Keratinocyte (primary cell): ENCODE measurements around the gene UBE2V1. TPM values are rescaled to one million over a fixed set of nuclear protein-coding genes. Genes with fewer than 3 reads are reported as not detected.

Experiments
- DNase-seq: peaks from one replicate; pipeline ENCODE4 v3.0.0-alpha.2; 2011; ENCODE audit warnings: low read depth, missing footprints, low spot score
- FAIRE-seq: peaks from 2 replicates; lab custom pipeline; 2011; peaks lifted over from hg19 to GRCh38; lab: Jason Lieb, UNC
- H2AFZ ChIP-seq: 2 replicates; pipeline ENCODE4 v1.6.0; 2012; ENCODE audit warnings: low read length, control low read depth, inconsistent platforms; ENCODE audit not compliant: control insufficient read depth
- H3K27ac ChIP-seq: 2 replicates; pipeline ENCODE4 v1.5.1; 2011; ENCODE audit warnings: low read length; ENCODE audit not compliant: control insufficient read depth, insufficient read depth
- H3K27me3 ChIP-seq: 3 replicates; pipeline ENCODE4 v1.6.0; 2011; ENCODE audit warnings: low read length; ENCODE audit not compliant: control insufficient read depth, insufficient read depth; ENCODE audit errors: extremely low read depth
- H3K36me3 ChIP-seq, 2 experiments: 2 replicates in 1 of 2; 3 replicates in 1 of 2; pipeline ENCODE4 v1.5.1; 2011; ENCODE audit warnings: low read length in 2 of 2, mild to moderate bottlenecking in 1 of 2; ENCODE audit not compliant: control insufficient read depth in 2 of 2, insufficient read depth in 2 of 2; ENCODE audit errors: extremely low read depth in 1 of 2
- H3K4me1 ChIP-seq: 3 replicates; pipeline ENCODE4 v1.5.1; 2011; ENCODE audit warnings: low read length; ENCODE audit not compliant: control insufficient read depth, insufficient read depth; ENCODE audit errors: extremely low read depth
- H3K4me2 ChIP-seq: 3 replicates; pipeline ENCODE4 v1.6.0; 2011; ENCODE audit warnings: low read depth, low read length; ENCODE audit not compliant: control insufficient read depth, insufficient read depth; ENCODE audit errors: extremely low read depth
- H3K4me3 ChIP-seq, 3 experiments: fragments of 200-600 bp in 1 of 3; sonication (generic) in 1 of 3; 2 replicates in 2 of 3; 3 replicates in 1 of 3; pipeline ENCODE4 v1.5.1; 2011 to 2016; ENCODE audit warnings: low read length in 3 of 3, mild to moderate bottlenecking in 3 of 3, control low read depth in 2 of 3, inconsistent platforms in 1 of 3, low read depth in 1 of 3, mixed read lengths in 1 of 3, mixed run types in 1 of 3, moderate library complexity in 1 of 3; ENCODE audit not compliant: control insufficient read depth in 2 of 3, insufficient read depth in 2 of 3; ENCODE audit errors: extremely low read depth in 1 of 3
- H3K79me2 ChIP-seq: 2 replicates; pipeline ENCODE4 v1.6.0; 2012; ENCODE audit warnings: low read length; ENCODE audit not compliant: control insufficient read depth, insufficient read depth
- H3K9ac ChIP-seq: 3 replicates; pipeline ENCODE4 v1.6.0; 2011; ENCODE audit warnings: low read length; ENCODE audit not compliant: control insufficient read depth, insufficient read depth; ENCODE audit errors: extremely low read depth
- H3K9me1 ChIP-seq: 3 replicates; pipeline ENCODE4 v1.6.0; 2011; ENCODE audit warnings: low read length; ENCODE audit not compliant: control insufficient read depth, insufficient read depth; ENCODE audit errors: extremely low read depth
- H3K9me3 ChIP-seq: 2 replicates; pipeline ENCODE4 v1.5.1; 2012; ENCODE audit warnings: low read depth, low read length; ENCODE audit not compliant: control insufficient read depth
- H4K20me1 ChIP-seq: 3 replicates; pipeline ENCODE4 v1.6.0; 2011; ENCODE audit warnings: low read length; ENCODE audit not compliant: control insufficient read depth, insufficient read depth; ENCODE audit errors: extremely low read depth
- CTCF ChIP-seq, 3 experiments: IDR thresholded peaks in 1 of 3; conservative IDR thresholded peaks in 1 of 3; optimal IDR thresholded peaks in 1 of 3; 2 replicates in 2 of 3; 3 replicates in 1 of 3; pipeline versions ENCODE3 to v1.5.1; 2011; ENCODE audit warnings: low read length in 3 of 3, mild to moderate bottlenecking in 3 of 3, moderate library complexity in 2 of 3, control low read depth in 1 of 3, inconsistent platforms in 1 of 3; ENCODE audit not compliant: insufficient read depth in 2 of 3; ENCODE audit errors: extremely low read depth in 1 of 3
- EZH2 ChIP-seq: IDR thresholded peaks from one replicate; pipeline ENCODE4 v1.6.1; 2012; ENCODE audit warnings: inconsistent platforms, mild to moderate bottlenecking, low read length, moderate library complexity
- dilution Hi-C: fragments of 300-500 bp; cut with MboI; formaldehyde crosslinking; loops from one replicate; pipeline ENCODE4 v1.7.0; 2020; ENCODE audit warnings: low sequenced_read_pairs; ENCODE audit not compliant: extremely low pct_ligation_motif_present
- polyA plus RNA-seq, 5 experiments: library from polyadenylated mRNA; depleted of rRNA in 3 of 5; stranded (reverse) in 3 of 5; stranded (forward) in 1 of 5; unstranded in 1 of 5; fragments of >200 nt; gene quantifications; 1 replicate in 1 of 5; 2 replicates in 3 of 5; 3 replicates in 1 of 5; pipeline versions ENCODE4 v1.2.1 to v1.2.3, GENCODE V29; 2011 to 2012; ENCODE audit warnings: missing spikeins in 2 of 5, low read depth in 1 of 5, low replicate concordance in 1 of 5

The UBE2V1 gene
- polyA plus RNA-seq, 1 donor (not counting 4 experiments of a cell fraction or from before 2014, with no cell fraction given), result 117 TPM

DNA sequence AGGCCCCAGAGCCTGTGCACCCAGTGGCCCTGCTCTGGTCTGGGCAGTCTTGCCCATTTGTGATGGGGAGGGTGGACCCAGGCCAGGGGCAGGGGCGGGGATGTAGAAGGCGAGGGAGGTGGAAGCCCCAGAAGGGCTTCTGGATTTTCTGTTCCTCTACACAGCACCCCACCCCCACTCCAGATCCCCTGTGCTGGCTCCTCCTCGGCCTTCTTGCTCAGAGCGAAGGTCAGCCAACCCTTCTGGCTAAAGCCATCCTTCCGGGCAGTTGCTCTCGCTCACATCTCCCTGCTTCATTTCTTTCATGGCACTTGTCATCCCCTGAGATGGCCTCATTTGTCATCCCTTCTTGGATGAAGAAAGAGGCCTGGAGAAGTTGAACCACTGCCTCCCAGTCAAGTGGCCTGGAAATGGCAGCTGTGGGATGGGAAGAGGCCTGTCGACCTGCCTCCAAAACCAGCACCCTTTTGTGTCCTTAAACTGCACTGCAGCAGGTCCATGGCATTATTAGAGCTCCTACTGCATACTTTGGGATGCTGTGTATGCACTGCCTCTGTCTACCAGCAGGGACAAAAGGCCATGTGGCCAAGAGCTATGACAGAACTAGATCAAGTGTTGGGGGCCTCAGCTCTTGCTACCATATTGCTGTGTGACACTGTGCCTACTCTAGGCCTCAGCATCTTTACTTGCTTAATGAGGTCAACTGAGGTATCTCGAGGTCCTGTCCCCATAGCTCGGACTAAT, 20.7 kb upstream of the UBE2V1 start:
- Histone ChIP-seq H3K9ac (no peak overlapping the region), H3K9me3 (no peaks in the 10 kb centered on the region), H4K20me1 (peaks cover 19% of the 10 kb centered on the region), H3K27me3 (no peaks in the 10 kb centered on the region), H3K4me1 (peaks cover 14% of the 10 kb centered on the region), H3K79me2 (peaks cover 88% of the 10 kb centered on the region), H3K4me3 (no peak overlapping the region), H3K9me1 (no peaks in the 10 kb centered on the region), H2AFZ (no peak overlapping the region), H3K36me3 (peaks cover 38 to 58% of the 10 kb centered on the region in 2 experiments), H3K4me2 (no peak overlapping the region), H3K27ac (no peak overlapping the region)
- dilution Hi-C loops, result no loop called here
- TF ChIP-seq CTCF (optimal IDR thresholded peaks at IDR 0.05 in 1 of 3, IDR thresholded peaks at IDR 0.05 in 1 of 3, conservative IDR thresholded peaks at IDR 0.05 in 1 of 3; ENCODE audit: extremely low read depth in 1 of 3, insufficient read depth in 2 of 3, low read length in 3 of 3), result peak in 2 of 3 experiments; percentile 19 to 39
- no peak for TF ChIP-seq EZH2
- no peak for DNase-seq
- no peak for FAIRE-seq

- no peaks in the 10 kb centered on the region for H3K27me3 ChIP-seq
- peaks cover 83% of the 10 kb centered on the region for H3K79me2 ChIP-seq
- H3K9me3 ChIP-seq, result no peaks in the 10 kb centered on the region
- TF ChIP-seq CTCF (optimal IDR thresholded peaks at IDR 0.05 in 1 of 3, IDR thresholded peaks at IDR 0.05 in 1 of 3, conservative IDR thresholded peaks at IDR 0.05 in 1 of 3; ENCODE audit: extremely low read depth in 1 of 3, insufficient read depth in 2 of 3, low read length in 3 of 3), result no peak
- TF ChIP-seq EZH2, result no peak
- no peaks in the 10 kb centered on the region for H3K9me1 ChIP-seq
- H3K4me3 ChIP-seq, result no peak overlapping the region
- H3K4me1 ChIP-seq, result peaks cover 12% of the 10 kb centered on the region
- FAIRE-seq (no peak), DNase-seq (no peak)
- no peak overlapping the region for H3K27ac ChIP-seq
- no peak overlapping the region for H2AFZ ChIP-seq
- peaks cover 19% of the 10 kb centered on the region for H4K20me1 ChIP-seq
- dilution Hi-C loops, result no loop called here
- no peak overlapping the region for H3K4me2 ChIP-seq
- no peak overlapping the region for H3K9ac ChIP-seq
- peaks cover 42 to 61% of the 10 kb centered on the region in 2 experiments for H3K36me3 ChIP-seq
These were observed 20.1 kb upstream of the UBE2V1 start for GRCh38 chr20:50133041-50133440.
